ENCODE results near the gene YES1. TPM values are rescaled to one million over a fixed set of nuclear protein-coding genes. Genes with fewer than 3 reads are reported as not detected.

The YES1 gene
- total and polyA plus RNA-seq, 2 of the 8 experiments (the other 6 are each of a cell fraction or from before 2014, with no cell fraction given) = 14.8 to 94.3 TPM

- H2AFZ ChIP-seq (ENCODE audit: low read length) = no peak overlapping the region
- H3K4me1 ChIP-seq (replicated peaks in 1 of 4; ENCODE audit: control insufficient read depth in 3 of 4, insufficient read depth in 4 of 4, low read length in 3 of 4) = peaks cover 0 to 2% (median 1%) of the 10 kb centered on the region in 4 experiments; a peak in 2 of 7 replicates
- H2BK12ac ChIP-seq (ENCODE audit: low read depth, low read length) = no peak overlapping the region
- H2BK15ac ChIP-seq (ENCODE audit: low read length) = no peak overlapping the region
- H3K56ac ChIP-seq (replicated peaks; ENCODE audit: insufficient read length, low read depth, low read length) = no peak overlapping the region
- H2BK20ac ChIP-seq (ENCODE audit: low read length) = no peak overlapping the region
- no peak overlapping the region for H3K4me3 ChIP-seq (ENCODE audit: extremely low read depth in 1 of 4, insufficient read depth in 2 of 4, low read depth in 3 of 4, low read length in 4 of 4)
- H2BK5ac ChIP-seq (ENCODE audit: low read depth, low read length) = no peak overlapping the region
- CTCF ChIA-PET (ENCODE audit: partially characterized antibody) = interaction anchor here (0.8 to 4.5 kb wide), 4 partner anchors 8 to 125 kb away, joined by 3 to 20 read pairs (median 13); no protein-coding TSS in a partner anchor
- no peak overlapping the region for H3K4ac ChIP-seq (replicated peaks; ENCODE audit: insufficient read length, low read depth, low read length)
- H3K23ac ChIP-seq (ENCODE audit: insufficient read length) = no peak overlapping the region
- no peak overlapping the region for H3K27ac ChIP-seq (ENCODE audit: low read depth, low read length)
- POLR2A ChIA-PET (ENCODE audit: partially characterized antibody) = interaction anchor here (1.1 kb wide), 2 partner anchors 10 to 33 kb away, joined by 3 to 4 read pairs; no protein-coding TSS in a partner anchor
- H4K20me1 ChIP-seq (replicated peaks in 1 of 2; ENCODE audit: control insufficient read depth in 1 of 2, insufficient read depth in 2 of 2, low read length in 2 of 2) = peaks cover 3 to 7% of the 10 kb centered on the region in 2 experiments
- H3K14ac ChIP-seq (ENCODE audit: insufficient read length) = no peak overlapping the region
- no peaks in the 10 kb centered on the region for H3K9me3 ChIP-seq (ENCODE audit: insufficient read depth in 2 of 2, low read depth in 1 of 2, low read length in 1 of 2)
- peaks cover 3% of the 10 kb centered on the region; the same call in 1 of the 2 replicates for H3K23me2 ChIP-seq (ENCODE audit: low read depth, low read length)
- DNase-seq (ENCODE audit: low read depth in 1 of 2, low spot score in 2 of 2) (peak in 1 of 2 experiments; percentile 22), FAIRE-seq (no peak)
- WGBS, 2 experiments (ENCODE audit: extremely low coverage in 1 of 2, insufficient coverage in 1 of 2, insufficient read length in 1 of 2, insufficient replicate concordance in 2 of 2, low coverage in 1 of 2, low lambda C conversion rate in 2 of 2, missing lambda C conversion rate in 1 of 2) = 85% methylated on average over 8 of the region's 8 CpGs; no CpG with 5 or more reads in 1 of the 2 experiments
- no peak overlapping the region for H3K18ac ChIP-seq (ENCODE audit: extremely low read depth, low read length)
- no peak overlapping the region for H2BK120ac ChIP-seq (replicated peaks; ENCODE audit: low read depth, low read length)
- no peaks in the 10 kb centered on the region for H3K27me3 ChIP-seq (replicated peaks in 1 of 4; ENCODE audit: control insufficient read depth in 3 of 4, extremely low read depth in 1 of 4, insufficient read depth in 3 of 4, low read length in 3 of 4)
- peaks cover 12 to 36% of the 10 kb centered on the region in 2 experiments for H3K79me2 ChIP-seq (ENCODE audit: control insufficient read depth in 1 of 2, insufficient read depth in 2 of 2, low read length in 2 of 2)
- H4K5ac ChIP-seq (ENCODE audit: insufficient read length, low read depth, low read length) = no peak overlapping the region
- peaks cover 0 to 21% (median 1%) of the 10 kb centered on the region in 4 experiments; a peak in 3 of 8 replicates for H3K36me3 ChIP-seq (ENCODE audit: control insufficient read depth in 2 of 4, insufficient read depth in 4 of 4, low read length in 3 of 4)
- H4K91ac ChIP-seq (replicated peaks; ENCODE audit: insufficient read length, low read length) = no peak overlapping the region
- H2AK5ac ChIP-seq (ENCODE audit: low read depth, low read length) = no peak overlapping the region
- peak overlapping the region; percentile 68; the same call in 1 of the 2 replicates for H4K8ac ChIP-seq (ENCODE audit: extremely low read depth, insufficient read depth, low read length)
- no peak overlapping the region for H3K4me2 ChIP-seq (ENCODE audit: insufficient read depth in 1 of 2, low read depth in 2 of 2, low read length in 2 of 2)
- H3K79me1 ChIP-seq (ENCODE audit: low read depth, low read length) = peaks cover 10% of the 10 kb centered on the region; the same call in 1 of the 2 replicates
- H3K9ac ChIP-seq (replicated peaks in 1 of 4; ENCODE audit: extremely low read depth in 1 of 4, low read depth in 3 of 4, low read length in 3 of 4) = no peak overlapping the region
- TF ChIP-seq SIN3A (conservative IDR thresholded peaks at IDR 0.05 in 1 of 2, IDR thresholded peaks at IDR 0.05 in 1 of 2; ENCODE audit: low read depth in 1 of 2, low read length in 2 of 2) = no peak
- TF ChIP-seq GTF2F1 (IDR thresholded peaks at IDR 0.05; ENCODE audit: borderline replicate concordance, low read depth, low read length) = no peak
- no peak for TF ChIP-seq TBP (IDR thresholded peaks at IDR 0.05; ENCODE audit: low read depth, low read length)
- no peak for TF ChIP-seq RFX5 (IDR thresholded peaks at IDR 0.05; ENCODE audit: borderline replicate concordance, low read depth, low read length)
- TF ChIP-seq CHD1 (IDR thresholded peaks at IDR 0.05; ENCODE audit: low read depth, low read length) = no peak
- no peak for TF ChIP-seq RNF2 (IDR thresholded peaks at IDR 0.05; ENCODE audit: borderline replicate concordance, low read depth, low read length, missing control alignments, poor library complexity, severe bottlenecking)
- TF ChIP-seq HDAC6 (IDR thresholded peaks at IDR 0.05; ENCODE audit: low read depth, low read length) = no peak
- no peak for TF ChIP-seq FOSL1 (IDR thresholded peaks at IDR 0.05; ENCODE audit: insufficient read depth, low read depth, low read length)
- TF ChIP-seq NRF1 (IDR thresholded peaks at IDR 0.05; ENCODE audit: low read depth, low read length) = no peak
- no peak for TF ChIP-seq KDM4A (IDR thresholded peaks at IDR 0.05; ENCODE audit: low read depth, low read length, severe bottlenecking)
- no peak for TF ChIP-seq TAF7 (optimal IDR thresholded peaks at IDR 0.05; ENCODE audit: borderline replicate concordance, low read depth, low read length)
- TF ChIP-seq SUZ12 (IDR thresholded peaks at IDR 0.05; ENCODE audit: low read length) = no peak
- TF ChIP-seq GABPA (IDR thresholded peaks at IDR 0.05; ENCODE audit: borderline replicate concordance, insufficient read depth, low read length) = no peak
These were observed 105.6 kb downstream of the YES1 start for GRCh38 chr18:706405-706804.
